GM13976 (cell line): Measurements from ENCODE around the gene TP53TG3.
"Not testable (repeated sequence)": the region's sequence is repeated elsewhere in the genome, so short reads cannot be mapped to it uniquely, and the experiment has no call there.

Experiments
- DNase-seq: peaks from one replicate; pipeline ENCODE4 v3.0.0; 2012; ENCODE audit warnings: low spot score
- in situ Hi-C: fragments of 300-500 bp; cut with MboI; formaldehyde crosslinking; loops from one replicate; pipeline ENCODE4 v1.12.0; 2022; ENCODE audit warnings: low sequenced_read_pairs, mixed read lengths, inconsistent platforms; ENCODE audit not compliant: unreplicated experiment

TP53TG3 gene

GRCh38 chr16:32676065-32676464, at the start of gene TP53TG3:
Gene TP53TG3 (minus strand): TSS chr16:32676165. CDS start chr16:32676097, 68 bp downstream.
- in situ Hi-C loops: not testable (repeated sequence)

GRCh38 chr16:32650876-32651275, 25.1 kb downstream of the TP53TG3 start:
- in situ Hi-C loops, DNase-seq: not testable (repeated sequence)

More at GRCh38 chr16:32676065-32676464, at the start of gene TP53TG3:
- DNase-seq: not testable (repeated sequence)

GRCh38 chr16:32647562-32647961, 28.4 kb downstream of the TP53TG3 start:
- DNase-seq, in situ Hi-C loops: not testable (repeated sequence)

GRCh38 chr16:32646780-32647179, 29.2 kb downstream of the TP53TG3 start:
- DNase-seq, in situ Hi-C loops: not testable (repeated sequence)

GRCh38 chr16:32646177-32646576, 29.8 kb downstream of the TP53TG3 start:
- DNase-seq, in situ Hi-C loops: not testable (repeated sequence)

- in situ Hi-C loops, DNase-seq: not testable (repeated sequence)
Measured at GRCh38 chr16:32645278-32645908, 30.6 kb downstream of the TP53TG3 start.

- DNase-seq, in situ Hi-C loops: not testable (repeated sequence)
Measured at GRCh38 chr16:32644715-32645114, 31.2 kb downstream of the TP53TG3 start.

GRCh38 chr16:32637614-32638013, 38.4 kb downstream of the TP53TG3 start:
- DNase-seq, in situ Hi-C loops: not testable (repeated sequence)

- in situ Hi-C loops, DNase-seq: not testable (repeated sequence)
Measured at GRCh38 chr16:32632096-32632495, 43.9 kb downstream of the TP53TG3 start.
